Activated CD4-positive, alpha-beta T cell treated with anti-CD3 and anti-CD28 coated beads, Interleukin-10, Interleukin-2, amounts not matched to agents 100 ng/mL and 50 ng/mL, durations not matched to agents 16 hours and 8 hours (primary cell): ENCODE data around the gene SLC38A1.
A peak's percentile ranks its signal among the peaks of the same experiment; 100 is the strongest.

ENCODE experiments used
- DNase-seq: peaks from one replicate; pipeline ENCODE4 v3.0.0-alpha.2; 2020

Gene SLC38A1

DNA sequence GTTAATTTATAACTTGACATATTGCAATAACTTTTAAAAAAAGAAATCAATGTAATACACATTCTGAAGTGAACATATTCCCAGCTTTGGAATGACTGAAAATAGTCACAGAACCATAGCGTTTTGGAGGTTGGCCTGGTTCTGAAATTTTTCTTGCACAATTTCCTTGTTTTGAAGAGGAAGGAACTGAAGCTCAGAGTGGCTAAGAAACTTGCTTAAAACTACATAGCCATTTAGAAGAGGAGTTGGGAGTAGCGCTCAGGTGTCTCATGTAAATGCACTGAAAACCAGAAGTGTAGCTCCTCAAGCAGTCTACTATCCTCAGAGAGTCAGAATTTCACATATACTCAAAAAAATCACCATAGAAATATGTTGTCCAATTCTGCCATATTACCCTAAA lies 41.2 kb downstream of the SLC38A1 start:
- DNase-seq: no peak

- DNase-seq: no peak
Observed at GRCh38 chr12:46224386-46224785, 44.5 kb downstream of the SLC38A1 start.

GRCh38 chr12:46223047-46223446 lies 45.8 kb downstream of the SLC38A1 start:
- peak; percentile 23 for DNase-seq

DNA sequence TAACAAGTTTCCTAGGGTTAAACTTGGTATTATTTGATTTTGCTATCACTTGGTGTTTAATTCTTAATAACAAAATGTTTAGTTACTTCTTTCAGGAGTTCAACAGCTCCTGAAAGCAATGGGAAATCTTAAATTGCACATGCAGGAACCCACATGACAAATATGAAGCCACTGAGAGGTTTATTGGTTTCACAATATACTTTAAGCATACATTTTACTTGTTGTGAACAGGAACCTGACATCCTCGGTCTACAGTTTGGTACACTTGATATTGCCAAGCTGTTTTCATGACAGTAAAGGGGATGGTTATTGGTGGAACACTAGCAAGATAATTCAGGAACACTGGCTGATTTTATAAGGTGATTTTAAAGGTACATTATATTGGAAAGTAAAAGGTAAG lies 46.2 kb downstream of the SLC38A1 start:
- peak; percentile 50 for DNase-seq

- no peak for DNase-seq
Observed at GRCh38 chr12:46221255-46222128, 47.4 kb downstream of the SLC38A1 start.

DNA sequence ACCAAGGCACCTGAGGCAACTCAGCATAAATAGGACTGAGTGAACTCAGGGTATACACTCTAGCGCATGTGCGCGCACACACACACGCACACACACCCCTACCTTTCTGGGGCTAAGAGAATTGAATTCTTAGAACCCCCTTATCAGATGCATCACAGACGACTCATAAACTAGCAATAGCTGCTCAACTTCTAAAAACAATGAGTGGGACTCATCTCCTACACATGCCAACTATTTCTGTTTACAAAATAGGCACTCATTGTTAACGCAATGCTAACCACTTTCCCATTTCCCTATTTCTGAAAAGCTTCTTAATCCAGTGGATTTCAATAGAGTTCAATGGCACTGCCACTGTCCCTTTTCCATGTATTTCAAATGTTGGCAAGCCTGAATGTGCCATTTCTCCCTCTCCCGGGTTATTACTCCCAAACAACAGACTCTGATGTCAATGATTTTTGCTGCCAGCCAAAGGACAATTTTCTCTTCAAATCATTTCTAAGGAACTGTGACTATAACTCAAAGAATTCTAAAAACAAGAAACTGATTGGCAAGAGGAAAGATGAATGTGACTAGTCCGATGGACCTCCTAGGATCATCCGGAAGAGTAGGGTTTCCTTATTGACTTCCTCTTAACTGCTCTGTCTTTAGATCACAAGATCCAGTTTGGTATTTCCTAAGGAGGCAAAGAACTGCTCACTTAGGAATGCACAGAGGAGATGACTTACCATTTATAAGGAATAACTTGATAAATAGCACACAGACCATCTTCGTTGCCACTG lies 48.8 kb downstream of the SLC38A1 start:
- peak; percentile 74 for DNase-seq

- DNase-seq: peak; percentile 38
Observed at GRCh38 chr12:46219132-46219876, 49.5 kb downstream of the SLC38A1 start.

DNA sequence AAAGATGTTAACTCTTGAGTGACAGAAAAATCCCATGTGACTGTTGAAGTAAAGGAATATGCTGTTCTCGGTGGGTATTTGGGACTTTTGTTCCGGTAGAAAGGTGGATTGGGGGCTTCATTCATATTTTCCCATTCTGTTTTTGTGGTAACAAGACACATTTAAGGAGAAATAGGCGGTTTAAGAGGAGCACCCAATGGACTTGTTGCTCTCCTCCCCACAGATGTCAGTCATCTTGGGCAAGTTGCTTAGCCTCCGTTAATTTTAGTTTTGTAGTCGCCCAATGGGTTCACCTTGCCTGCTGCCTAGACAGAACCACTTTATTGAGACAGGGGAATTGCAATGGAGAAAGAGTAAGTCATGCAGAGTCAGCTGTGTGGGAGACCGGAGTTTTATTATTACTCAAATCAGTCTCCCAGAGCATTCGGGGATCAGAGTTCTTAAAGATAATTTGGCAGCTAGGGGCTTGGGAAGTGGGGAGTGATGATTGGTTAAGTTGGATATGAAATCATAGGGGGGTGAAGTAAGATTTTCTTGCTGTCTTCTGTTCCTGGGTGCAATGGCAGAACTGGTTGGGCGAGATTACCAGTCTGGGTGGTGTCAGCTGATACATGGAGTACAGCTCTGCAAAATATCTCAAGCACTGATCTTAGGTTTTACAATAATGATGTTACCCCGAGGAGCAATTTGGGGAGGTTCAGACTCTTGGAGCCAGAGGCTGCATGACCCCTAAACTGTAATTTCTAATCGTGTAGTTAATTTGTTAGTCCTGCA lies 50.3 kb downstream of the SLC38A1 start:
- DNase-seq: peak; percentile 51

DNA sequence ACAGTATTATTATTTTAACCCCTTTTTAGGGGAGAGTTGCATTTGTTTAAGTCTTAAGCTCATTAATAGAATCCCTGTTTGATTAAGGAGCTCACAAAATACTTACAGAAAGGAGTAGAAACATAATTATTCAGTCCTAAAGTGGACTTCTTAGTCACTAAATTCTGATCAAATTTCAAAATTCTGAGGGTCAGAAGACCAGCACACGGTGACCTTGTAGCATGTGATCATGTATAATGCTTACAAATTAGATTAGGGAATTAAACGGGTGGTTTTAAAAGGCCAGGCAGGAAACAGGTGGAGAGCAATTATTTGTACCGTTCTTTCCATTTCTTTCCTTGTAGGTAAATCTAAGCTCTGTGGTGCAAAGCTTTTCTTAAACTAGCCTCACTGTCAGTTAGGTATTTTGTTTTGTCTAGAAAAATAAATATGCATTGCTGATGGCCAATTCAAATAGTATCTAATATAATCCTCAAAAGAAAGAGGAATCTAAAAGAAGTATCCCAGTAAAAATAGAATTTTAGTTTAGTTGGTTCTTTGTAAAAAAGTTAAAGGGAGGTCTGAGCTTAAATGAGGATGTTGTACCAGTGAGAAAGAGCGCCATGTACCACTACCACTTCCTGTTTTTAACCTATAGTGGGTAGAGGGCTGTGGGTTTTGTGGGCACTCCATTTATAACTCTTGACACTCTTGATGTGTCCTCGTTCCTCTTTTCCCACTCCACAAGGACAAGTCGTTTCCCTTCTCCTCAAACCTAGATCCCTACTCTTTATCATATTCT lies 51.1 kb downstream of the SLC38A1 start:
- DNase-seq: peak; percentile 82

DNA sequence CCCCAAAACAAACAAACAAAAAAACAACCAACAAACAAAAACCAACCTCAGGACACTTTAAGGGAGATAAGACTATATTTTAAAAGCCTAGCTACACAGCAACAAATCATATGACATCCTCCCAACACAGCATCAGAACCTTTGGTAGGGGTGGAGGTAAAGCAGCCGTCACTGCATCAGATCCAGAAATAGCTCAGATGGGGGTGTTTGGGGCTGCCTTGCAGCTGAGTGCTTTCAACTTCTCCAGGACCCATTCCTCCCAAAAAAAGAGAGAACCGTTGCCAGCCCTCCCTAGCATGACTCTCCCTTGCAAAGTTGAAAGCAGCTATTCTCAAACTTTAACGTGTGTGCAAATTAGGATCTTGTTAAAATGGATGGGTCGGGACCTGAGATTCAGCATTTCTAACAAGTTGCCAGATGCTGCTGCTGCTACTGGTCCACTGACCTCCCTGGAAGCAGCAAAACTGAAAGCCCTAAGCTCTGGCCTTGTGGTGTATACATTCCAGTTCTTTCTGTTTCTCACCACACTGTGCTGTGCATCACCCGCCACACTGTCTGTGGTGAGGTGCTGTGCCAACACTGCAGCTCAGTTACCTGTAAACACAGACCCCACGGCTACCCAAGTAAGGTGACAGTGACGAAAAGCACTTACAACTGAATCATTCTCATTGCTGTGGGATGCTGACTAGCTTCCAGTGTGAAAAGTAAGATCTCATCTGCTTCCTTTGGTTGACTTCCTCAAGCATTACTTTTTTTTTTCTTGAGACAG lies 54.0 kb downstream of the SLC38A1 start:
- peak; percentile 95 for DNase-seq

GRCh38 chr12:46212108-46212982 lies 56.5 kb downstream of the SLC38A1 start:
- DNase-seq: peak; percentile 25

DNA sequence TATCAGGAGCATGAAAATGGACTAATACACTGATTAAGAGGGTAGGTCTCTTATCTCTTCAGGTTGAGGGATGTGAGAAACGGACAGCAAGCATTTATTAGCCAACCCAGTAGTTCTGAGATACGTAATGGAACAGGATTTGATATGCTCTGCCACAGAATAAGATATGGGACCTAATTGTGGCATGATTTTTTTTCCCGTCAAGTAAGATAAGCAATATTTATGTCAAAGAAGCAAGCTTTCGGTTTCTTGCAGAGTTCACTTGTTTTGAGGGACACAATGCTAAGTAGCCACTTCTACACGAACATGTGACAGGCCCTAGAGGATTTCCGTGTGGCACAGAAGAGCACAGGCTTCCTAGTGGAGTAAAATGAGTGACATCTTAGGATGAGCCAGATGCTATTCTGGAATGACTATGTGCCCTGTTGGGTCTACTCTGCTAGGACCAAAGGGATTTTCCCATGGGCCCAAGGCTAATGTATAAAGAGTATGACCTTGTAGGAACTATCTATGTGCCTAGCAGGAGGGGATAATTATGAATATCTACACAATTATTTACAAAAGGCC lies 57.9 kb downstream of the SLC38A1 start:
- peak; percentile 42 for DNase-seq

GRCh38 chr12:46209914-46210872 lies 58.6 kb downstream of the SLC38A1 start:
- DNase-seq: peak; percentile 77

DNA sequence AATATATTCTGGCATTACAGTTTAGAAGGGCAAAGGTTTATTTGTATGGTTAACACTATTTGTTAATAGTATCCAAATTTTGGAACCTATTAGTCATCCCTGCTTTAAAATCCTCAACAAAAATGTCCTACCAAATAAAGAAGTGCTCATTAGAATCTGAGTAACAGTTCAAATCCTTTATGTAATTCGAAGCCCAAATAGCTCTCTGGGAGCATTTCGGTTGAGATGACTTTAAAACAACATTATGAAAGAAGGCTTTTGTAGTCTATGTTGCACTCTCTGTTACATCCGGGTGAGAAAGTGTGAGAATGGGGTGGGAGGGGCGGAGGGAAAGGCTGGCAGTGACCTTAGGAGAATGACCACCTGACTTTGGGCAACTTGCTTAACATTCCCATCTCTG lies 59.7 kb downstream of the SLC38A1 start:
- peak; percentile 32 for DNase-seq

GRCh38 chr12:46208370-46208769 lies 60.5 kb downstream of the SLC38A1 start:
- no peak for DNase-seq

DNA sequence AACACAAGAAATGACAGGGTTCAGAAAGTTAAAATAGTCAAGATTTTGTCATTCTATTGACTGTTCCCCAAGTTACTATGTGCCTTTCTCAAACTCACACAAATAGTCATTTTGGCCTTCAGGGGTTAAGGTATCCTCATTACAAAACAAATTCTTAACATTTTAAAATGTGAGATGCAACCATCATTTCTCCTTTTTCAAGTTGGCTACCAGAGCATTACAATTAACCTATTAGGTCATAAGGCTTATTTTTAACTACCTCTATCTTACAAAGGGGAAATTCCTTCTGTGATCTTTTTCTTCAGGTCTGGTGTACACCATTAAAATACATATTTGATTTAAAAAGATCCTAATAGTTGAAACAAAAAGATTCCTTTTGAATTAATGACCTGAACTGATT lies 61.2 kb downstream of the SLC38A1 start:
- DNase-seq: no peak

DNA sequence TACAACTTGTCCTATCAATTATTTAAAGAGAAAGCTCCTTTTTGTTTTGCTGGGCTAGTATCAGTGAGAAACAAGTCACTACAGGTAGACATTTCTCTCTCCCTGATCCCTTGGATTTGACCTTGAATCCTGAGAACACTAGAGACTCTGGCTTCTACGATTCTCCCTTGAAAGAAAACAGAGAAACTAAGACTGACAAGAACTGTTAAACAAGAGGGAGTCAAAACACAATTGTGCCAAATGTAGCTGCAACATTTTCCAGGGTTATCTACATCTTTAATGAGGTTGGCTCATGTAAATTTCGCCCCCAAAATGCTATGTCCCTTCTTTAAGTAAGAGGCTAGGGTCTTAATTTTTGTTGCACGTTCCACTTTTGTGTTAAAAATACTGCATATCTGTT lies 62.4 kb downstream of the SLC38A1 start:
- no peak for DNase-seq

GRCh38 chr12:46205294-46205693 lies 63.5 kb downstream of the SLC38A1 start:
- no peak for DNase-seq
